Right renal cortex interstitium (tissue), 3 donors: ENCODE data around the gene TSTD2. TPM values are rescaled to one million over a fixed set of nuclear protein-coding genes. Genes with fewer than 3 reads are reported as not detected.

Source experiments
- DNase-seq, 3 donors: peaks; one replicate each; pipeline ENCODE4 v3.0.0-alpha.2; 2013; ENCODE audit warnings: low read depth in 3 of 3, low spot score in 2 of 3
- polyA plus RNA-seq, 3 donors: library from polyadenylated mRNA; unstranded; fragments of 120-200 nt; gene quantifications; one replicate each; pipeline ENCODE4 v1.2.1, GENCODE V29; 2013; ENCODE audit not compliant: insufficient read length in 3 of 3

Gene TSTD2
- polyA plus RNA-seq, 3 donors: 29.0 to 33.1 (median 29.8) TPM

DNA sequence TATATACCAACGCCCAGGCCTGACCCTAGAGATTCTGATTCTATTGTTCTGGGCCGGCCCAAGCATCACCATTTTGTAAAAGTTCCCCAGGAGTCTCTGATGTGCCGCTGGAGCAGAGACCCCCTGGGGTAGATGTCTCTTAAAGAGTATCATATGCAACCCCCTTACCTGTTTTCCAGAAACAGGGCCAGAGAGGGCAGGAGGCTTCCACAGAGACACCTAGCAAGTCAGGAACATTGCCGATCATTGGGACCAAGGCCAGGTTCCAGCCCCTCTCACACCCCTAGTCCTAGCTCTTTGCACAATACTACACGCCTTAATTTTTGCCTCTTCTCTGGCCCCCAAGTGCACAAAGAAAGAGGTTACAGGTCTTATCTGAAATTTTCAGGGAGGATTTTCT lies 67.9 kb downstream of the TSTD2 start:
- DNase-seq: no peak

- no peak for DNase-seq
Observed at GRCh38 chr9:97564291-97565175, 68.6 kb downstream of the TSTD2 start.

- no peak for DNase-seq
Observed at GRCh38 chr9:97563458-97564135, 69.6 kb downstream of the TSTD2 start.

- DNase-seq: no peak
Observed at GRCh38 chr9:97562542-97562941, 70.6 kb downstream of the TSTD2 start.

GRCh38 chr9:97561501-97561900 lies 71.7 kb downstream of the TSTD2 start:
- DNase-seq: no peak

DNA sequence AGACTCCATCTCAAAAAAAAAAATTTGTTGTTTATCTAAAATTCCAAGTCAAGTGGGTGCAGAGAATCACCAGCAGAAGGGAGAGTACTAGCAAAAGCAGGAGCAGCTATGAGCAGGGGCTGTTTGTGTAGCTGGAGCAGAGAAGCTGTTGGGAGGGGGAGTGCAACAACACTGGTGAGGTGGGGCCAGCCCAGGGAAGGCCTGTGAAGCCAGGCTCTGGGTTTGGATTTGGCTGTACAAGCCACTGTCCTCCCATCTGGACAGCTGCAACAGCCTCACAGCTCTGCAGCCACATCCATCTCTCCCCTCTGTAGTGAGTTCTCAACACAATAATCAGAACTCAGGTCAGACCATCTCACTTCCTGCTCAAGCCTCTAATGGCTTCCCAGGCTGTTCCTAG lies 72.3 kb downstream of the TSTD2 start:
- no peak for DNase-seq

GRCh38 chr9:97560154-97560553 lies 73.0 kb downstream of the TSTD2 start:
- DNase-seq: no peak

- no peak for DNase-seq
Observed at GRCh38 chr9:97559111-97559514, 74.1 kb downstream of the TSTD2 start.

DNA sequence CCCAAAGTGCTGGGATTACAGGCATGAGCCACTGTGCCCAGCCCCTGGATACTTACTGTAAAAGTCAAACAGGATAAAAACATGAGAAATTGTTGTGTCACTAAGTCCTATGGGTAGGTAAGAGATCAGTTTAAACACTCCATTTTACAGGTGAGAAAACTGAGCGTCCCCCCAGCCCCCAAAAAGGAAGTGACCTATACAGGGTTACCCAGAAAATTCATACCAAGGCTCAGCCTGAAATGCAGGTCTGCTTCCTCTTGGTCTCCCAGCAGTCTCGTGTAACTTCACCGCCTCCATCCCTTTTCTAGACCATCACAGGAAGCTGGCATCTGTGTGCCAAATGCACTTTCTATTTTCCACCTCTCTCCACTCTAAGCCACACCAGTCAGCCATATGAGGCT lies 74.5 kb downstream of the TSTD2 start:
- no peak for DNase-seq

DNA sequence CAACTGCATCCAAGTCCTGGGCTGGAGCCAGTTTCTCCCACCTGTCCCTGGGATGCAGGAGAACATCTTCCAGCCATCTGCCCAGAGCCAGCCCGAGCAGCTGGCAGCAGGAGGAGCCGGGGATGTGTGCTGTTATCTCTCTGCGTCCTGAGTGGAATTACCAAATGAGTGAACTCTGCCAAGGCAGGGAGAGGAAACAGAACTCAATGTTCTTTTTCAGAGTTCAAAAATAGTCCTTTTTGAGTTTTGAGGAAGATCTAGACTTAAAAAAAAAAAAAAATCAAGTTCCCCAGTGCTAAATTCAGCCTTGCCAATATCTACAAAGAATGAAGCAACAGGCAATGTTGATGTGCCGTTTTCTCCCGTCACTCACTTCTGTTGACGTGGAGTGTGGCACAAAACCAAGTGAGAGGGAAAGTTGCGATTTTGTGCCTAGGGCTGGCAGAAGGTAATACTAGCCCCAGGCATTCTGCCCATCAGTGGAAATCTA lies 75.5 kb downstream of the TSTD2 start:
- DNase-seq: no peak

DNA sequence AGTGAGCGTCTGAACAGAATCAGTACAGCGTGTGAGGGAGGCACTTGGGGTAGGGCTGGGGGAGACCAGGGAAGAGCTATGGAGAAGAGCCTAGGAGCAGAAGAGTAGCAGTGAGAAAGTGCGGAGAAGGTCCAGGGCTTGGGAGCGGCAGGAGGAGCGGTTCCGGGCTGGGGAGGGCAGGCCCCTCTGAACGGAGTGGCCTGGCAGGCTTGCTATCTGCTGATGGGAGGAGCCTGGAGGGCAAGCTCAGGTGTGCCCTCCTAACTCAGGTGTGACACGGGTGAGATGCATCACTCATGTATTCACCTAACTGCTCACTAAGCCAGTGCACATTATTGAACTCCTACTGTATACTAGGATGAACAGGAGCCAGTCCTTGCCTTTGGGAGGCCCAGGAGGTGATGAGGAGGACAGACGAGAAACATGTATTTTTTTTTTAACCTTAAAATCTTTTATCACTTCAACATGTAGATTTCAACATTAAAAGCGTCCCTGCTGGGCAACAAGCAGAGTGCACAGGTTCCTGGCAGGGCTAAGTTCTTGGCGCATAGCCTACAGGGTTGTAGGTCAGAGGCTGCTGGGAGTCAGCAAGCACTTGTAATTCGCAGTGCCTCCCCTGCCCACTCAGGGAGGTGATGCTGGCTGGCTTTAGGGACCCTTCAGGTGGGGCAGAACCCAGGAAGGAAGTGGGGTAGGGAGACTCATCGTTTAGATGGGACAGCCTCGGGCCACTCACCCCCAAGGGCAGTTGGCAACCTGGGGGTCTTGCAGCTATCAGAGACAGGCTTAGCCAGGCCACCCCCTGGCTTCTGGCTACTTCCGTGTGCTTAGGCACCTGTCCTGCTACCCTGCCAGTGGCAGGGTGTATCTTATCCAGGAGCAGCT lies 76.2 kb downstream of the TSTD2 start:
- no peak for DNase-seq

DNA sequence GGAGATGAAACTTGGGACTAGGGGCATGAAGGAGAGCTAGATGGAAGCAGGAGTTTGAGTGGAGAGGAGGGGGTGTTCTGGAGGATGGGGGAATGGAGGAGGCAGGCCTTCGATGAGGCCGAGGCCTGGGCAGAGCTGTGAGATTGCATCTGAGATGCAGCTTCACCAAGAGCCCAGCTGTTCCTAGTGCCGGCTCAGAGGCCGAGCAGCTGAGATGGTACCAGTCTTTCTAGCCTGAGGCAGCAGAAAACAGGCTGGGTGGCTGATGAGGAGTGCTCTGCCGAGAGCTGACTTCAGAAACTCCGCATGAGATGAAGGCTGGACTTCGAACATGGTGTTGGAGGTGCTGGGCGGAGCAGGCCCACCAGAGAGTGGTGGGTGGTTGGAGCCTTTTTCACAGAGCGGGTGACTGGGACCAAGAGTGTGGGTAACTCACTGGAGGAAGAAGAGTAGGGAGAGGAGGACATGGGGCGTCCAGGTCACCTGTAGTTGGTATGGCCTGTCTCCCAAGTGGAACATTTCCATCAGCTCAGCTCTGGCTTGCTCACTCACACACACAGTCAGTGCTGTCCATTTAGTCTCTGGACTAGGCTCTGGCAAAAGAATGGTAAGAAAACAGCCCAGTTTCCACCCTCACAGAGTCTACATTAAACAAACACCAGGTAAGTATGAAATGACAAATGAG lies 77.0 kb downstream of the TSTD2 start:
- DNase-seq: no peak

DNA sequence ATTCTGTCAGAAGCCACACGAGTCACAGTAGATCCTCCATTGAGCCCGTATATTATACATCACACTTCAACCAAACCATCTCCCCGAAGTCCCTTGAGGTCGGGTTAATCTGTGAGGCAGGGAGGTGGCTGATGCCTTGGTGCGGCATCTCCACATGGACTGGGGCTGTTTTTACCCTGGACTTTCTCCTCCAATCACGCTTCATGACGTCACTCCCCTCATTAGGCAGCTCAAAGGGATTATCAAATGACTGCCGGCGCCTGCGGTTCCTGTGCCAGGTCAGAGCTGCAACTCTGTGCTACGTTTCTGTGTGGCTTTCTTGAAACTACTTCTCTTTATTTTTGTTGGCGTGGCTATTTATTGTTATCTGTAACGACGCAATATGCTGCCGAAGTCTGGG lies 78.0 kb downstream of the TSTD2 start:
- DNase-seq: no peak

GRCh38 chr9:97554566-97555075 lies 78.5 kb downstream of the TSTD2 start:
- DNase-seq: no peak

DNA sequence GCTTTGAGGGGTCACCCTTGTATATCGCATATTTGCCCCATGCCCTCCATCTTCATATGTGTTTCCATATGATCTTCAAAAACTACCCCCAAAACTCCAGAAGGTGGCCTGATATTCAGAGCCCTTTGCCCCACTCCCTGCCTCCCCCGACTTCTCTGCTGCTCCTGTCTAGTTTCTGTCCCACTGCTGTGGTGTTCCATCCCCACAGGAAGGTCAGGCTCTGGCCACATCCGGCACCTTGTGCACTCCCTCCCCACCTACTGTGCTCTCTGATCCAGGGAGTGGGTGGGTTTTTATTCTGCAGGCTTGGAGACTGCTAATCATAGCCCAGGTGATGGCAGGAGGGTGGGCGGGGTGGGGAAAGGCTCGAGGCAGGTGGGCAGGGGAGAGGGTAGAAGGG lies 79.3 kb downstream of the TSTD2 start:
- DNase-seq: no peak

- DNase-seq: no peak
Observed at GRCh38 chr9:97553141-97553540, 80.0 kb downstream of the TSTD2 start.

- no peak for DNase-seq
Observed at GRCh38 chr9:97551308-97551707, 81.9 kb downstream of the TSTD2 start.

GRCh38 chr9:97550386-97550785 lies 82.8 kb downstream of the TSTD2 start:
- DNase-seq: no peak
